Esophagus muscularis mucosa (tissue), 4 donors: Measurements from ENCODE around the gene MYF6.

Experiments used
- EP300 ChIP-seq: sonication (generic); formaldehyde crosslinking; IDR thresholded peaks from one replicate; pipeline ENCODE4 v1.6.1; 2017; ENCODE audit warnings: antibody characterized with exemption
- POLR2A ChIP-seq: fragments of 450-650 bp; IDR thresholded peaks from one replicate; pipeline ENCODE4 v1.6.1; 2017; ENCODE audit warnings: antibody characterized with exemption, moderate library complexity, mild to moderate bottlenecking, low read depth
- POLR2AphosphoS5 ChIP-seq, 2 donors: sonication (generic); formaldehyde crosslinking; IDR thresholded peaks; one replicate each; pipeline ENCODE4 v1.6.1; 2017; ENCODE audit warnings: antibody characterized with exemption in 2 of 2
- TF ChIP-seq, protein P1 (sequence below), 3 experiments: fragments of 200-600 bp in 2 of 3; fragments of 450-650 bp in 1 of 3; sonication (generic) in 2 of 3; IDR thresholded peaks; one replicate each; pipeline ENCODE4 v1.5.1; 2017 to 2019; ENCODE audit warnings: antibody characterized with exemption in 3 of 3, mild to moderate bottlenecking in 2 of 3, moderate library complexity in 1 of 3

DNA sequence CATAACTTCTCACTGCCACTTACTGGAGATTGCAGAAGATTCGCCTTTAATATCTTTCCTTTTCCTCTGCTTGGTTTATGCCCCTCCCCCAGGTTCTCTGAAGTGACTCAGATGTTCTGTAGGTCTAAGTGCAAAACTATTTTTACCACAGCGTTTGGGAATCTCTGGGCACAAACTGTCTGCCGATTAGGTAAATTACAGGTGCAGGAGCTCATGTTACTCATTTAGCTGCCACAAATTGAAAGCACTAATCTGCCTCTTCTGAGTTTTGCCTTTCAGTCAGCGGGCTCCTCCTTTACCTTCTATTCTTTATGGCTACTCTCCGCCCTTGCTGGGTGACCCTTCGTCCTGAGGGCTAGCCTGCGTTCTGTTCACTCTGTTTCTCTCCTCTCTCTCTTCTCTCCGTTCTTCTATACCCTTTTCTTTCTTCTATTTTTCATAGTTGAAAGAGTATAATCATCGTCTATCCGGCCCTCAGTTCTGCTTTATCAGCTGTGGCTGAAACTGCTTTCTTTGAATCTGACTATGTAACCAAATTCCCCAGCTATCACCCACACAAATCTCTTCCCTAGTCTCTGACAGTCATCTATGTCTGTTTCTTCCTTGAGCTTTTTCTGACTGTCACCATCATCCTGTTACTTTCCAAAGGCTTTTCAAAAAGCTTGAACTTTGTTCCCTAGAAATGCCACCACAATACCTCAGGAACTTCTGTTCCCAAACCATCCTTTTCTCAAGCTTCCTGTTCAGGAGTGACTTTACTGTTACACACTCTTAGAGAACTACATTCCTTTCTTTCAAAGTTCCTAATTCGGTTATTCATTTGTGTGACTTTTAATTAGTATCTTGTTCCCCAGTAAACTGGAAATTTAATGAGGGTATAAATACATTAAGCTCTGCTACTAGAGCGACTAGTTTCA is 4.3 kb upstream of the MYF6 start:
- TF ChIP-seq, protein P1, sequence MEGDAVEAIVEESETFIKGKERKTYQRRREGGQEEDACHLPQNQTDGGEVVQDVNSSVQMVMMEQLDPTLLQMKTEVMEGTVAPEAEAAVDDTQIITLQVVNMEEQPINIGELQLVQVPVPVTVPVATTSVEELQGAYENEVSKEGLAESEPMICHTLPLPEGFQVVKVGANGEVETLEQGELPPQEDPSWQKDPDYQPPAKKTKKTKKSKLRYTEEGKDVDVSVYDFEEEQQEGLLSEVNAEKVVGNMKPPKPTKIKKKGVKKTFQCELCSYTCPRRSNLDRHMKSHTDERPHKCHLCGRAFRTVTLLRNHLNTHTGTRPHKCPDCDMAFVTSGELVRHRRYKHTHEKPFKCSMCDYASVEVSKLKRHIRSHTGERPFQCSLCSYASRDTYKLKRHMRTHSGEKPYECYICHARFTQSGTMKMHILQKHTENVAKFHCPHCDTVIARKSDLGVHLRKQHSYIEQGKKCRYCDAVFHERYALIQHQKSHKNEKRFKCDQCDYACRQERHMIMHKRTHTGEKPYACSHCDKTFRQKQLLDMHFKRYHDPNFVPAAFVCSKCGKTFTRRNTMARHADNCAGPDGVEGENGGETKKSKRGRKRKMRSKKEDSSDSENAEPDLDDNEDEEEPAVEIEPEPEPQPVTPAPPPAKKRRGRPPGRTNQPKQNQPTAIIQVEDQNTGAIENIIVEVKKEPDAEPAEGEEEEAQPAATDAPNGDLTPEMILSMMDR (IDR thresholded peaks at IDR 0.05), result no peak
- TF ChIP-seq POLR2AphosphoS5 (IDR thresholded peaks at IDR 0.05) (peak in 1 of 2 donors; percentile 46), POLR2A (no peak), EP300 (peak; percentile 62)
